ENCODE results near the gene PSD4.

PSD4 gene

GRCh38 chr2:113141451-113141850 lies 32.3 kb upstream of the PSD4 start:
- no peak for DNase-seq
- H3K23ac ChIP-seq (ENCODE audit: low read length), result no peak overlapping the region
- WGBS (ENCODE audit: extremely low coverage, insufficient coverage, low lambda C conversion rate), result no CpG with 5 or more reads among the region's 6 CpGs

GRCh38 chr2:113142290-113142689 lies 31.5 kb upstream of the PSD4 start:
- Histone ChIP-seq H4K5ac (ENCODE audit: low read length) (no peak overlapping the region), H3K4me1 (ENCODE audit: control insufficient read depth, low read depth, low read length) (no peaks in the 10 kb centered on the region), H3K79me1 (ENCODE audit: low read length) (no peaks in the 10 kb centered on the region), H4K8ac (ENCODE audit: low read depth, low read length) (no peak overlapping the region), H3K4me3 (ENCODE audit: low read length) (no peak overlapping the region), H3K18ac (ENCODE audit: low read length) (no peak overlapping the region), H2BK15ac (replicated peaks; ENCODE audit: low read depth) (no peak overlapping the region), H3K4ac (ENCODE audit: low read depth, low read length) (no peak overlapping the region), H3K56ac (ENCODE audit: low read length) (no peak overlapping the region), H2BK120ac (ENCODE audit: low read depth, low read length) (no peak overlapping the region), H3K79me2 (ENCODE audit: control insufficient read depth, insufficient read depth, low read length) (no peaks in the 10 kb centered on the region), H3K9ac (ENCODE audit: low read length) (no peak overlapping the region), H2AK5ac (ENCODE audit: low read length) (no peak overlapping the region), H3K27me3 (ENCODE audit: insufficient read depth, low read length, poor library complexity) (no peaks in the 10 kb centered on the region), H3K23ac (ENCODE audit: low read length) (no peak overlapping the region), H3K27ac (ENCODE audit: low read depth, low read length) (no peak overlapping the region), H2BK5ac (ENCODE audit: low read length) (no peak overlapping the region), H3K36me3 (ENCODE audit: control insufficient read depth, insufficient read depth, low read length) (no peaks in the 10 kb centered on the region), H3K4me2 (ENCODE audit: low read length) (no peak overlapping the region)
- no CpG with 5 or more reads among the region's 2 CpGs for WGBS (ENCODE audit: extremely low coverage, insufficient coverage, low lambda C conversion rate)
- DNase-seq, result no peak

More at GRCh38 chr2:113141451-113141850, 32.3 kb upstream of the PSD4 start:
- Histone ChIP-seq H3K27ac (ENCODE audit: low read depth, low read length) (no peak overlapping the region), H3K79me2 (ENCODE audit: control insufficient read depth, insufficient read depth, low read length) (no peaks in the 10 kb centered on the region), H3K4me1 (ENCODE audit: control insufficient read depth, low read depth, low read length) (no peaks in the 10 kb centered on the region), H2BK5ac (ENCODE audit: low read length) (no peak overlapping the region), H3K4me3 (ENCODE audit: low read length) (no peak overlapping the region), H4K5ac (ENCODE audit: low read length) (no peak overlapping the region), H3K4me2 (ENCODE audit: low read length) (no peak overlapping the region), H3K4ac (ENCODE audit: low read depth, low read length) (no peak overlapping the region), H3K27me3 (ENCODE audit: insufficient read depth, low read length, poor library complexity) (no peaks in the 10 kb centered on the region), H2AK5ac (ENCODE audit: low read length) (no peak overlapping the region), H2BK15ac (replicated peaks; ENCODE audit: low read depth) (no peak overlapping the region), H3K56ac (ENCODE audit: low read length) (no peak overlapping the region), H3K9ac (ENCODE audit: low read length) (no peak overlapping the region), H3K79me1 (ENCODE audit: low read length) (no peaks in the 10 kb centered on the region), H2BK120ac (ENCODE audit: low read depth, low read length) (no peak overlapping the region), H3K18ac (ENCODE audit: low read length) (no peak overlapping the region), H4K8ac (ENCODE audit: low read depth, low read length) (no peak overlapping the region), H3K36me3 (ENCODE audit: control insufficient read depth, insufficient read depth, low read length) (no peaks in the 10 kb centered on the region)

- no peaks in the 10 kb centered on the region for H3K4me1 ChIP-seq (ENCODE audit: control insufficient read depth, low read depth, low read length)
- no peak overlapping the region for H4K5ac ChIP-seq (ENCODE audit: low read length)
- no peak overlapping the region for H3K4me2 ChIP-seq (ENCODE audit: low read length)
- no peak overlapping the region for H2AK5ac ChIP-seq (ENCODE audit: low read length)
- H3K4me3 ChIP-seq (ENCODE audit: low read length), result no peak overlapping the region
- no peaks in the 10 kb centered on the region for H3K36me3 ChIP-seq (ENCODE audit: control insufficient read depth, insufficient read depth, low read length)
- no peak overlapping the region for H3K23ac ChIP-seq (ENCODE audit: low read length)
- H2BK120ac ChIP-seq (ENCODE audit: low read depth, low read length), result no peak overlapping the region
- WGBS (ENCODE audit: extremely low coverage, insufficient coverage, low lambda C conversion rate), result no CpG with 5 or more reads among the region's 4 CpGs
- no peak overlapping the region for H3K9ac ChIP-seq (ENCODE audit: low read length)
- H3K27ac ChIP-seq (ENCODE audit: low read depth, low read length), result no peak overlapping the region
- DNase-seq, result no peak
- H3K4ac ChIP-seq (ENCODE audit: low read depth, low read length), result no peak overlapping the region
- H2BK5ac ChIP-seq (ENCODE audit: low read length), result no peak overlapping the region
- H3K18ac ChIP-seq (ENCODE audit: low read length), result no peak overlapping the region
- H4K8ac ChIP-seq (ENCODE audit: low read depth, low read length), result no peak overlapping the region
- no peaks in the 10 kb centered on the region for H3K79me1 ChIP-seq (ENCODE audit: low read length)
- H3K79me2 ChIP-seq (ENCODE audit: control insufficient read depth, insufficient read depth, low read length), result no peaks in the 10 kb centered on the region
- no peak overlapping the region for H2BK15ac ChIP-seq (replicated peaks; ENCODE audit: low read depth)
- H3K56ac ChIP-seq (ENCODE audit: low read length), result no peak overlapping the region
- H3K27me3 ChIP-seq (ENCODE audit: insufficient read depth, low read length, poor library complexity), result no peaks in the 10 kb centered on the region
These were observed 29.5 kb upstream of the PSD4 start for GRCh38 chr2:113144259-113144658.

GRCh38 chr2:113148606-113149552 lies 24.9 kb upstream of the PSD4 start:
- DNase-seq, result no peak
- Histone ChIP-seq H2AK5ac (ENCODE audit: low read length) (no peak overlapping the region), H3K9ac (ENCODE audit: low read length) (no peak overlapping the region), H3K79me1 (ENCODE audit: low read length) (no peaks in the 10 kb centered on the region), H3K23ac (ENCODE audit: low read length) (no peak overlapping the region), H3K79me2 (ENCODE audit: control insufficient read depth, insufficient read depth, low read length) (no peaks in the 10 kb centered on the region), H3K4me3 (ENCODE audit: low read length) (no peak overlapping the region), H3K27me3 (ENCODE audit: insufficient read depth, low read length, poor library complexity) (no peaks in the 10 kb centered on the region), H3K4me2 (ENCODE audit: low read length) (no peak overlapping the region), H2BK5ac (ENCODE audit: low read length) (no peak overlapping the region), H3K36me3 (ENCODE audit: control insufficient read depth, insufficient read depth, low read length) (no peaks in the 10 kb centered on the region), H4K5ac (ENCODE audit: low read length) (no peak overlapping the region), H3K4ac (ENCODE audit: low read depth, low read length) (no peak overlapping the region), H3K27ac (ENCODE audit: low read depth, low read length) (no peak overlapping the region), H4K8ac (ENCODE audit: low read depth, low read length) (no peak overlapping the region), H3K18ac (ENCODE audit: low read length) (no peak overlapping the region), H3K4me1 (ENCODE audit: control insufficient read depth, low read depth, low read length) (no peaks in the 10 kb centered on the region), H2BK15ac (replicated peaks; ENCODE audit: low read depth) (no peak overlapping the region), H2BK120ac (ENCODE audit: low read depth, low read length) (no peak overlapping the region), H3K56ac (ENCODE audit: low read length) (no peak overlapping the region)
- WGBS (ENCODE audit: extremely low coverage, insufficient coverage, low lambda C conversion rate), result no CpG with 5 or more reads among the region's 8 CpGs

- Histone ChIP-seq H4K8ac (ENCODE audit: low read depth, low read length) (no peak overlapping the region), H3K23ac (ENCODE audit: low read length) (no peak overlapping the region), H3K79me2 (ENCODE audit: control insufficient read depth, insufficient read depth, low read length) (no peaks in the 10 kb centered on the region), H3K56ac (ENCODE audit: low read length) (no peak overlapping the region), H2BK5ac (ENCODE audit: low read length) (no peak overlapping the region), H3K27me3 (ENCODE audit: insufficient read depth, low read length, poor library complexity) (no peaks in the 10 kb centered on the region), H3K18ac (ENCODE audit: low read length) (no peak overlapping the region), H3K4ac (ENCODE audit: low read depth, low read length) (no peak overlapping the region), H4K5ac (ENCODE audit: low read length) (no peak overlapping the region), H3K4me2 (ENCODE audit: low read length) (no peak overlapping the region), H3K4me3 (ENCODE audit: low read length) (no peak overlapping the region), H2BK15ac (replicated peaks; ENCODE audit: low read depth) (no peak overlapping the region), H3K27ac (ENCODE audit: low read depth, low read length) (no peak overlapping the region), H3K36me3 (ENCODE audit: control insufficient read depth, insufficient read depth, low read length) (no peaks in the 10 kb centered on the region), H2AK5ac (ENCODE audit: low read length) (no peak overlapping the region), H2BK120ac (ENCODE audit: low read depth, low read length) (no peak overlapping the region), H3K9ac (ENCODE audit: low read length) (no peak overlapping the region), H3K4me1 (ENCODE audit: control insufficient read depth, low read depth, low read length) (no peaks in the 10 kb centered on the region), H3K79me1 (ENCODE audit: low read length) (no peaks in the 10 kb centered on the region)
- DNase-seq, result no peak
- no CpG with 5 or more reads among the region's 1 CpG for WGBS (ENCODE audit: extremely low coverage, insufficient coverage, low lambda C conversion rate)
These were observed 24.1 kb upstream of the PSD4 start for GRCh38 chr2:113149553-113150257.
